CD4-positive, alpha-beta T cell (primary cell): ENCODE data around the gene KRTAP4-7. TPM values are rescaled to one million over a fixed set of nuclear protein-coding genes. Genes with fewer than 3 reads are reported as not detected.

ENCODE experiments used
- ATAC-seq: fragments of 200-7000 bp; cut with Tn5 transposase; one replicate; pipeline ENCODE4 v1.10.0; 2022; ENCODE audit warnings: mild to moderate bottlenecking; ENCODE audit not compliant: poor library complexity
- CTCF ChIA-PET: fragments of 350-600 bp; sonication (Branson Sonifier 250); formaldehyde crosslinking; loops from one replicate; lab custom pipeline; 2021; ENCODE audit warnings: antibody characterized with exemption, inconsistent platforms; lab: Charles Lee
- POLR2A ChIA-PET: fragments of 350-600 bp; sonication (Branson Sonifier 250); formaldehyde crosslinking; loops from one replicate; lab custom pipeline; 2021; ENCODE audit warnings: antibody characterized with exemption, inconsistent platforms; lab: Charles Lee
- DNase-seq, 14 experiments: peaks; one replicate each; pipeline ENCODE4 v3.0.0-alpha.2; 2013 to 2020; ENCODE audit warnings: mixed read lengths in 2 of 14
- H3K27ac ChIP-seq, 2 donors: one replicate each; pipeline versions ENCODE4 v1.5.1 to v1.7.0; 2013; ENCODE audit warnings: low read length in 2 of 2, low read depth in 1 of 2, mild to moderate bottlenecking in 1 of 2
- H3K27me3 ChIP-seq, 2 experiments: 1 replicate in 1 of 2; 2 replicates in 1 of 2; pipeline versions ENCODE4 v1.6.1 to v1.7.0; 2013; ENCODE audit warnings: low read length in 2 of 2, control low read depth in 1 of 2, mild to moderate bottlenecking in 1 of 2, moderate library complexity in 1 of 2; ENCODE audit not compliant: insufficient read depth in 2 of 2, control insufficient read depth in 1 of 2
- H3K36me3 ChIP-seq: one replicate; pipeline ENCODE4 v1.6.1; 2013; ENCODE audit warnings: low read length, control low read depth; ENCODE audit not compliant: insufficient read depth
- H3K4me1 ChIP-seq: one replicate; pipeline ENCODE4 v1.6.1; 2013; ENCODE audit warnings: low read length, control low read depth; ENCODE audit not compliant: insufficient read depth
- H3K4me3 ChIP-seq: one replicate; pipeline ENCODE4 v1.5.1; 2013; ENCODE audit warnings: mild to moderate bottlenecking, low read length, moderate library complexity
- H3K9me3 ChIP-seq, 2 experiments: 1 replicate in 1 of 2; 2 replicates in 1 of 2; pipeline versions ENCODE4 v1.6.1 to v1.7.0; 2013; ENCODE audit warnings: low read length in 2 of 2, mild to moderate bottlenecking in 2 of 2, control low read depth in 1 of 2, moderate library complexity in 1 of 2; ENCODE audit not compliant: control insufficient read depth in 1 of 2, insufficient read depth in 1 of 2
- H3K27ac Mint-ChIP-seq: one replicate; pipeline ENCODE4 v1.8.0; 2020; ENCODE audit warnings: mixed read lengths
- H3K27me3 Mint-ChIP-seq: one replicate; pipeline ENCODE4 v1.8.0; 2021; ENCODE audit warnings: mixed read lengths
- H3K36me3 Mint-ChIP-seq: one replicate; pipeline ENCODE4 v1.8.0; 2021; ENCODE audit warnings: low read depth, mixed read lengths
- H3K4me1 Mint-ChIP-seq: one replicate; pipeline ENCODE4 v1.8.0; 2021; ENCODE audit warnings: low read depth, mixed read lengths
- H3K4me3 Mint-ChIP-seq: one replicate; pipeline ENCODE4 v1.8.0; 2020; ENCODE audit warnings: mild to moderate bottlenecking, mixed read lengths
- H3K9me3 Mint-ChIP-seq: one replicate; pipeline ENCODE4 v1.8.0; 2020; ENCODE audit warnings: mixed read lengths
- CTCF ChIP-seq: fragments of 200-600 bp; IDR thresholded peaks from one replicate; pipeline ENCODE4 v1.8.0; 2022; ENCODE audit warnings: antibody characterized with exemption, mild to moderate bottlenecking
- intact Hi-C, 2 experiments: fragments of 100-400 bp; cut with DNase I in 1 of 2; cut with micrococcal nuclease in 1 of 2; formaldehyde crosslinking; loops; one replicate each; pipeline versions ENCODE4 v1.15.1 to v1.9.0; 2023 to 2025; cut with DNase I, micrococcal nuclease
- total RNA-seq, 174 experiments: library from RNA in 2 of 174; stranded (reverse) in 2 of 174; gene quantifications; one replicate each; pipeline ENCODE4 v1.2.3 and lab custom pipeline; 2021 to 2026

KRTAP4-7 gene
- total RNA-seq, 2 experiments from 2014 or later: not detected

GRCh38 chr17:41131979-41132378, 48.0 kb downstream of the KRTAP4-7 start:
- POLR2A ChIA-PET: no interaction called here

GRCh38 chr17:41133880-41134735, 50.2 kb downstream of the KRTAP4-7 start:
- Mint-ChIP-seq H3K9me3 (peaks cover 3% of the 10 kb centered on the region), H3K36me3 (no peaks in the 10 kb centered on the region), H3K4me1 (peaks cover 38% of the 10 kb centered on the region), H3K4me3 (no peak overlapping the region), H3K27ac (peak overlapping the region; percentile 25), H3K27me3 (no peaks in the 10 kb centered on the region)
- ChIA-PET POLR2A (interaction anchor here (1.2 to 1.5 kb wide), 2 partner anchors 174 to 188 kb away, joined by 3 to 7 read pairs; partner anchors contain the start of gene KRTAP16-1), CTCF (interaction anchor here (0.6 kb wide), 1 partner anchor 1927 kb away, joined by 3 read pairs; no protein-coding TSS in a partner anchor)
- intact Hi-C loops: no loop called here
- peak overlapping the region in 1 of 2 donors; percentile 39 for H3K27ac ChIP-seq
- H3K4me1 ChIP-seq: peaks cover 5% of the 10 kb centered on the region
- no peak for TF ChIP-seq CTCF
- no peak overlapping the region for H3K4me3 ChIP-seq
- ATAC-seq (peak; percentile 34), DNase-seq (peak in 2 of 14 experiments; percentile 5 to 15)
- H3K27me3 ChIP-seq: no peaks in the 10 kb centered on the region
- H3K36me3 ChIP-seq: no peaks in the 10 kb centered on the region
- no peaks in the 10 kb centered on the region for H3K9me3 ChIP-seq

More at GRCh38 chr17:41131979-41132378, 48.0 kb downstream of the KRTAP4-7 start:
- CTCF ChIA-PET: interaction anchor here (1.2 kb wide), 1 partner anchor 191 kb away, joined by 4 read pairs; no protein-coding TSS in a partner anchor
- Mint-ChIP-seq H3K4me3 (no peak overlapping the region), H3K9me3 (no peaks in the 10 kb centered on the region), H3K27me3 (no peaks in the 10 kb centered on the region), H3K4me1 (peaks cover 50% of the 10 kb centered on the region), H3K36me3 (no peaks in the 10 kb centered on the region), H3K27ac (no peak overlapping the region)
- no peak overlapping the region for H3K4me3 ChIP-seq
- no peaks in the 10 kb centered on the region for H3K9me3 ChIP-seq
- ATAC-seq: no peak
- H3K4me1 ChIP-seq: peaks cover 5% of the 10 kb centered on the region
- no peaks in the 10 kb centered on the region for H3K27me3 ChIP-seq
- intact Hi-C loops: no loop called here
- H3K36me3 ChIP-seq: no peaks in the 10 kb centered on the region
- no peak for TF ChIP-seq CTCF
- no peak for DNase-seq
- no peak overlapping the region for H3K27ac ChIP-seq

Other genes starting within 250 kb of the KRTAP4-7 start
- gene KRT12, start 216.9 kb upstream of the KRTAP4-7 start, total RNA-seq: not detected
- not detected for gene KRT20, start 198.9 kb upstream of the KRTAP4-7 start, total RNA-seq
- gene KRT23, start 146.5 kb upstream of the KRTAP4-7 start, total RNA-seq: not detected
- not detected for gene KRT39, start 117.2 kb upstream of the KRTAP4-7 start, total RNA-seq
- not detected for gene KRT40, start 99.8 kb upstream of the KRTAP4-7 start, total RNA-seq
- not detected for gene KRTAP3-3, start 90.0 kb upstream of the KRTAP4-7 start, total RNA-seq
- not detected for gene KRTAP3-2, start 84.2 kb upstream of the KRTAP4-7 start, total RNA-seq
- gene KRTAP3-1, start 75.0 kb upstream of the KRTAP4-7 start, total RNA-seq: not detected
- not detected for gene KRTAP1-5, start 56.9 kb upstream of the KRTAP4-7 start, total RNA-seq
- gene KRTAP1-4, start 54.0 kb upstream of the KRTAP4-7 start, total RNA-seq: not detected
- gene KRTAP1-3, start 49.3 kb upstream of the KRTAP4-7 start, total RNA-seq: not detected
- gene KRTAP1-1, start 42.7 kb upstream of the KRTAP4-7 start, total RNA-seq: not detected
- gene KRTAP2-1, start 36.8 kb upstream of the KRTAP4-7 start, total RNA-seq: not detected
- gene KRTAP2-2, start 28.9 kb upstream of the KRTAP4-7 start, total RNA-seq: not detected
- not detected for gene KRTAP2-3, start 24.0 kb upstream of the KRTAP4-7 start, total RNA-seq
- not detected for gene KRTAP2-4, start 18.3 kb upstream of the KRTAP4-7 start, total RNA-seq
- not detected for gene KRTAP4-8, start 14.0 kb downstream of the KRTAP4-7 start, total RNA-seq
- not detected for gene KRTAP4-16, start 18.1 kb downstream of the KRTAP4-7 start, total RNA-seq
- not detected for gene KRTAP4-9, start 21.2 kb downstream of the KRTAP4-7 start, total RNA-seq
- gene KRTAP4-11, start 34.2 kb downstream of the KRTAP4-7 start, total RNA-seq: not detected
- gene KRTAP4-12, start 40.0 kb downstream of the KRTAP4-7 start, total RNA-seq: not detected
- not detected for gene KRTAP4-6, start 56.4 kb downstream of the KRTAP4-7 start, total RNA-seq
- not detected for gene KRTAP4-5, start 65.7 kb downstream of the KRTAP4-7 start, total RNA-seq
- gene KRTAP4-4, start 76.6 kb downstream of the KRTAP4-7 start, total RNA-seq: not detected
- not detected for gene KRTAP4-3, start 84.1 kb downstream of the KRTAP4-7 start, total RNA-seq
- gene KRTAP4-2, start 94.1 kb downstream of the KRTAP4-7 start, total RNA-seq: not detected
- not detected for gene KRTAP4-1, start 100.8 kb downstream of the KRTAP4-7 start, total RNA-seq
- gene KRTAP9-1, start 105.7 kb downstream of the KRTAP4-7 start, total RNA-seq: not detected
- not detected for gene KRTAP9-2, start 142.5 kb downstream of the KRTAP4-7 start, total RNA-seq
- gene KRTAP9-3, start 148.3 kb downstream of the KRTAP4-7 start, total RNA-seq: not detected
- not detected for gene KRTAP9-8, start 153.8 kb downstream of the KRTAP4-7 start, total RNA-seq
- gene KRTAP9-4, start 165.5 kb downstream of the KRTAP4-7 start, total RNA-seq: not detected
- gene KRTAP9-9, start 171.2 kb downstream of the KRTAP4-7 start, total RNA-seq: not detected
- gene KRTAP9-6, start 181.2 kb downstream of the KRTAP4-7 start, total RNA-seq: not detected
- not detected for gene KRTAP9-7, start 191.5 kb downstream of the KRTAP4-7 start, total RNA-seq
- gene KRTAP29-1, start 218.7 kb downstream of the KRTAP4-7 start, total RNA-seq: not detected
- gene KRTAP16-1, start 225.2 kb downstream of the KRTAP4-7 start, total RNA-seq: 1 to 10 TPM; 1.0 to 1.1 TPM
- gene KRTAP17-1, start 231.6 kb downstream of the KRTAP4-7 start, total RNA-seq: not detected